HUDEP-2 (cell line): ENCODE data around the gene SARS1.
"Not testable (repeated sequence)": the region's sequence is repeated elsewhere in the genome, so short reads cannot be mapped to it uniquely, and the experiment has no call there.

Source experiments
- DNase-seq, 76 experiments: peaks; one replicate each; lab custom pipeline; 2025; ENCODE audit not compliant: unreplicated experiment in 76 of 76; lab: John Stamatoyannopoulos, UW

The SARS1 gene, protein sequence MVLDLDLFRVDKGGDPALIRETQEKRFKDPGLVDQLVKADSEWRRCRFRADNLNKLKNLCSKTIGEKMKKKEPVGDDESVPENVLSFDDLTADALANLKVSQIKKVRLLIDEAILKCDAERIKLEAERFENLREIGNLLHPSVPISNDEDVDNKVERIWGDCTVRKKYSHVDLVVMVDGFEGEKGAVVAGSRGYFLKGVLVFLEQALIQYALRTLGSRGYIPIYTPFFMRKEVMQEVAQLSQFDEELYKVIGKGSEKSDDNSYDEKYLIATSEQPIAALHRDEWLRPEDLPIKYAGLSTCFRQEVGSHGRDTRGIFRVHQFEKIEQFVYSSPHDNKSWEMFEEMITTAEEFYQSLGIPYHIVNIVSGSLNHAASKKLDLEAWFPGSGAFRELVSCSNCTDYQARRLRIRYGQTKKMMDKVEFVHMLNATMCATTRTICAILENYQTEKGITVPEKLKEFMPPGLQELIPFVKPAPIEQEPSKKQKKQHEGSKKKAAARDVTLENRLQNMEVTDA

DNA sequence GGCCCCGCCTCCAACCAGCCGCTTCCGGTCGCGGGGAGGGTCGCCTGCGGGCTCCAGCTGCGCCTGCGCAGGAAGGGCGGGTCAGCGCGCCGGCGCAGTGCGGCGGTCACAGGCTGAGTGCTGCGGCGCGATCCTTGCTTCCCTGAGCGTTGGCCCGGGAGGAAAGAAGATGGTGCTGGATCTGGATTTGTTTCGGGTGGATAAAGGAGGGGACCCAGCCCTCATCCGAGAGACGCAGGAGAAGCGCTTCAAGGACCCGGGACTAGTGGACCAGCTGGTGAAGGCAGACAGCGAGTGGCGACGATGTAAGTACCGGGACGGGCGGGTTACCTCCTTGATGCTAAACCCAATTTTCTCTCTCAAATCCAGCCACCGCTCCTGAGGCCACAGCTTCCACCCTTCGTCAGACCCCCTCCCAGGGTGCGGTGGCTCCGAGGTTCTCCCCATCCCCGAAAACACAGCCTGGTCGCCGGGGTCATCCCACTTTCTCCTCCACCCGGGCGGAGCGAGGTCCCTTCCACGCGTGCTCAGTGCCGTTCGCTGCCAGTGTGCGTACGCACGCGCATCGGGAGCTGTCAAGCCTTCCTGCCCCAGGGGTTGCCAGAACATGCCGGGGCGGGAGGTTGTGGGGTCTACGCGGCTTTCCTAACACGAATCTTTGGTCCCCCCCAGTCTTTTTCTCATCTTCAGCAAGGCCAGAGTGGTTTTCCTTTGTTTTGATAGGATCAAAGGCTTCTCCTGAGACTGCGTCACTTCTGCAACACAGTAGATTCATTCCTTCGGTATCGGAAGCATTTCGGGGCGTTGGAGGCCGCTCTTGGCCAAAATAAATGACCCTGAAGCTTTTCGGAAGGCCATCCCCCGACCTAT, at the start of gene SARS1:
TSS of gene SARS1 (plus strand) at position 95 of the 870 bp plus-strand sequence. CDS start at position 170, 75 bp downstream.
- peak in 73 of 76 experiments; percentile 21 to 89 (median 75) for DNase-seq

DNA sequence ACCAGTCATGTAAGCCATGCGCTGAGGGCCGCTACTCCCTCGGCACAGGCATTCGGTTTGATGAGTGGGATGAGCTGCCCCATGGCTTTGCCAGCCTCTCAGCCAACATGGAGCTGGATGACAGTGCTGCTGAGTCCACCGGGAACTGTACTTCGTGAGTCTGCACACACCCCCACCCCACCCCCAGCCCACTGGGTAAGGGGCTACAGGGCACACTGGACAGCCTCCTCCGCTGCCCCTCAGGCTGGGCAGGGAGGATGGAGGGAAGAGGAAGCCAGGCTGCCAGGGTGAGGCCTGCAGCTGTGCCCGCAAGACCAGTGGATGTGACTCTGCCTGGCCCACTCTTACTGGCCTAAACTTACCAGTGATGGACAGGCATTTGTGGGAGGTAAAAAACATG, 49.2 kb upstream of the SARS1 start:
- DNase-seq: no peak

DNA sequence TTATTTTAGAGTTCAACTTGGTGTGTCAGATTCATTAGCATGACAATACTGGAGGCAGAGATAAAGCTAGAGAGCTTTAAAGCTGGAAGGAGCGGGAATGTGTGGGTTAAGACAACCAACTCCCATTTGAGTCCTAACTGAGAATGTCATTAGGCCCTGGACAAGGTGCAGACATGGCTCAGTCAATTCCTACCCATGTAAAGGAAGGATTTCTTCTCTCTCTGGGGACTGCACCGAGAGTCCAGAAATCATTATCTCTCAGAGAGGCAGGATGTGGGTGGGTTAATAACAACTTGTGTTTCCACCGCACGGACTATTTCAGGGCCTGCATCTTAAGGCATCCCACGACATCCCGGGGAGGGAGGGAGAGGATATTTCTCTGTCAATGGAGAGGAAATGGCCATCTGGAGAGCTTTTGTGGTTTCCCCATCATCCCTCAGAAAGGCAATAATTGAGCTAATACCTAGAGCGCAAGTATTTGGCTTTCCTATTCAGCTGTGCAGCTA, 46.7 kb upstream of the SARS1 start:
- DNase-seq: no peak

DNA sequence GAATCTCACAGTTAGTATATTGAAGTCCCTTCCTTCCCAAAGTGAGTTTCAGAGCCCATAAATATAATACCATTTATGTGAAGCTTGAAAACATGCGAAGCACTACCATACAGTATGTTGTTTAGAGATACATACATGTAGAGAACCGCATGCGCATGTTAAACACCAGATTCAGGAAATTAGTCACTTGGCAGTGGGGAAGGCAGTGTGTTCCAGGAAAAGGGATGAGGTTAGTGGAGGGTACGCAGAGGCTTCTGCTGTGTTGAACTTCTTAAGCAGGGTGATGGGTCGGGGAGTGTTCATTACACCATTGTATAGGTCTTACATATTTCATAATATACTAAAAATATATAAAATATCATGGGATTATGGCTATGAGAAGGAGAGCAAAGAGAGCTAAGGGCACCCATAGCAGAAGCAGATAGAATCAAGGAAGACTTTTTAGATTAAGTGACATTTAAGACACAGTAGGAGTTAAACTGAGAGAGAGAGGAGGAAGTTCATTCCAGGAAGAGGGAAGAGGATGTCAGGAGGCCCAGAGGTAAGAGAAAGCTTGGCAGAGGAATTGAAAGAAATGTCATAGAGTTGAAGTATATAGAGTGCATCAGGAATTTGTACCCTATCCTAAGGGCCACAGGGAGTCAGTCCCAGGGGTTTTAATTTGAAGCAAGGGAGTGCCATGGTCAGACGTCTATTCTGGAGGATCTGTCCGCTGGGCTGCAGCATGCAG, 43.5 kb upstream of the SARS1 start:
- DNase-seq: no peak

DNA sequence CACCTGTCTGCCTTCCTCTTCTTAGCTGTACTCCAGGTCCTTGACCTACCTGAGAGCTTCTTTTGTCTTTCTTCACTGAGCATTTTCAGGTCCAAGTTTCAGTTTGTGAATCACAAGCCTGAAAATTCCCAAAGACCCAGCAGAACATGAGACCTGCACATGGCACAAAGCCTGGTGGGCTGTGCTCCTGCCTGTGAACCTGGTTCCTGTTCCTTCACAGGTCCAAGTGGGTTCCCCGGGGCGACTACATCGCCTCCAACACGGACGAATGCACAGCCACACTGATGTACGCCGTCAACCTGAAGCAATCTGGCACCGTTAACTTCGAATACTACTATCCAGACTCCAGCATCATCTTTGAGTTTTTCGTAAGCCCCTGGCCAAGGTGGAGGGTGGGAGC, 42.1 kb upstream of the SARS1 start:
- DNase-seq: no peak

DNA sequence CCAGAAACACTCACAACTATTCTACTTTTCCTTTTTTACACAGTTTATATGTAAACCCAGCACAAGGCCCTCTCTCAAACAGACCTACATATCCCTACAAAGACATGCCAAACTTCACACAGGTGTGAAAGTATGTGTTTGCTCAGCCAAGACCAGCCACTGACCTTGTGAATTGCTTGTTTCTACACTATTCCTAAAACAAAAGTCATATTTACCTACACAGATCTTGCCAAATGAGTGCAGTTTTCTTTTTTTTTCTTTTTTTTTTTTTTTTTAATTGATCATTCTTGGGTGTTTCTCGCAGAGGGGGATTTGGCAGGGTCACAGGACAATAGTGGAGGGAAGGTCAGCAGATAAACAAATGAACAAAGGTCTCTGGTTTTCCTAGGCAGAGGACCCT, 37.4 kb upstream of the SARS1 start:
- not testable (repeated sequence) for DNase-seq

DNA sequence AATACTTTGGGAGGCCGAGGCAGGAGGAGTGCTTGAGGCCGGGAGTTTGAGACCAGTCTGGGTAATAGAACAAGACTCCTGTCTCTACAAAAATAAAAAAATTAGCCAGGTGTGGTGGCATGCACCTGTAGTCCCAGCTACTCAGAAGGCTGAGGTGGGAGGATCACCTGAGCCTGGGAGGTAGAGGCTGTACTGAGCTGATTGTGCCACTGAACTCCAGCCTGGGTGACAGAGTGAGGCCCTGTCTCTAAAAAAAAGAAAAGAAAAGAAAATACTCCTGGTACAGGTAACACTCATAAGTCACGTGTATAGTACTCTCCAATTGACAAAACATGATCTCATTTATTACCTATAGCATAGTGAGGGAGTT, 33.0 kb upstream of the SARS1 start:
- not testable (repeated sequence) for DNase-seq

DNA sequence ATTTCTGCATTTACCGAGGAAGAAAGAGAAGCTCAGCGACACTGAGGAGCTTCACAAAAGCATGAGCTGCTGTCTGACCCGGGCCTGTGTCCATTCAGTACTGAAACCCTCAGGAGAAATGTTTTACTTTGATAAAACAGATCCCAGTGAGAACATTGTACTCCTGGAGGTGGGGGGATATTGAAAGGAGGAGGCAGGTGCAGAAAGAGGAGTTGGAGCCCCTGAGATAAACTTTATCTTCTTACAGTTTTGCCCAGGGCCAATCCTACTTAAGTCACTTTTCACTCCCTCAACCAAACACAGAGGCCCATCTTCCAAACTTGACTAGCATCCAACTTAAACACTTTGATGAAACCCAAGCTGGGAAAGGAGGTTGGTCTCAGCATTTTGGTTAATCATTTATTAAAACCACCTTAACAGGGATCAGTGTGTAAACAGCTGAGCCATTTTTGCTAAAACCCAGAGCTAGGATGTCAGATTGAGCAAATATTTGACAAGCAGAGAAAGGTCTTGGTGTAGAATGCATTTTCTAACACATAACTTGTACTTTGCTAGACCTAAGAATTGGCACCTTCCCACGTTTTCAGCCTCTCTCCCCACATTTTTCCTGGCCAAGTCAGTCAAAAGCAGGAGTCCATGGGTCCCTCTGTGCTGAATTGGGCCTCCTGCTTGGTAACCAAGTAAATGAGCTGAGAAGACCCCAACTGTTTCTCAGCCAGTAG, 32.5 kb upstream of the SARS1 start:
- DNase-seq: peak in 25 of 76 experiments; percentile 1 to 68 (median 25)

DNA sequence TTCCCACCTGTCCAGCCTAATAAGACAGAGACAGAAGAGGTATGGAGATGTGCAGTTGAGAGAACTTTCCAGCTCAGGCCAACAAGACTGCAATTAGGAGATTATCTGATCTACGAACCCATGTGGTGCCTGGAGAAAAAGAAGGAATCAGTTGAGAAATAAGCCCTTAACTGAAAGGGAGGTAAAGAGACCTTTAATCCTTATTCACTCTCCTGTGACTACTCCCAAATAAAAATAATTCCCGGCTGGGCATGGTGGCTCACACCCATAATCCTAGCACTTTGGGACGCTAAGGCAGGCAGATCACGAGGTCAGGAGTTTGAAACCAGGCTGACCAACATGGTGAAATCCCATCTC, 31.9 kb upstream of the SARS1 start:
- no peak for DNase-seq

DNA sequence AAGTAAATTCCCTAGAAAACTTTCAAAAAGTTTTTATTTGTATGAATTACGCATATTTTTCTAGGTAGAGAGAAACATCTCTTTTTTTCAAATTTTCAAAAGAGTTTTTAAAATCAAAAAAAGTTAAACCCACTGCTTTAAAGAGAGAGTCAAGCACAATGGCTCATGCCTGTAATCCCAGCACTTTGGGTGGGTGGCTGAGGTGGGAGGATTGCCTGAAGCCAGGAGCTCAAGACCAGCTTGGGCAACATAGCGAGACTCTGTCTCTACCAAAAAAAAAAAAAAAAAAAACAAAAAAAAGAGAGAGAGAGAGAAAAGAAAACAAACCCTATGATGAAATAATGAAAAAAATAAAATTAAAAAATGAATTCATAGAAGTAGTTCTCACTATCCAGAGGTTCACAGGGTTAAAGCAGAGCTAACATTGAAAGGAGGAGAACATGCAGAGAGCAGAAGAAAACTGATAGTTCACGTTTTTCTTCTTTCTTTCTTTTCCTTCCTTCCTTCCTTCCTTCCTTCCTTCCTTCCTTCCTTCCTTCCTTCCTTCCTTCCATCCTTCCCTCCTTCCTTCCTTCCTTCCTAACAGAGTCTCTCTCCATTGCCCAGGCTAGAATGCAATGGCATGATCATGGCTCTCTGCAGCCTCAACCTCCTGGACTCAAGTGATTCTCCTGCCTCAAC, 30.5 kb upstream of the SARS1 start:
- no peak for DNase-seq

DNA sequence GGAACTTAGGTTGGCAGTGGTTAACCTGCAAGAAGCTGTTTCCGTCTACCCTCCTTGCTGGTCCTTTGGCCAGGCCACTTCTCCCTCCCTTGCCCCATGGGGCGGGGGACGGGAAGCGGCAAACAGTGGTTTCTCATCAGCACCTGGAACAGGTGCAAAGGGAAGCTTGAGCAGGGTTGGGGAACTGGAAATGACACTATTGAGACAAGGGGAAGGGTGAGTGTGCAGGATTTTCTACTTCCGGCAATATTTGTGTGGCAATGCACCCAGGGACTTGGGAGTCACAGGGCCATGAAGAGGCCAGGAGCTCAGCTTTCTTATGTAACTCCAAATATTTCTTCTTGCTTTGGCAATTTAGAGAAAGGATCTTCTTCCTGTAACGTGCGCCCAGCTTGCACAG, 29.0 kb upstream of the SARS1 start:
- no peak for DNase-seq

DNA sequence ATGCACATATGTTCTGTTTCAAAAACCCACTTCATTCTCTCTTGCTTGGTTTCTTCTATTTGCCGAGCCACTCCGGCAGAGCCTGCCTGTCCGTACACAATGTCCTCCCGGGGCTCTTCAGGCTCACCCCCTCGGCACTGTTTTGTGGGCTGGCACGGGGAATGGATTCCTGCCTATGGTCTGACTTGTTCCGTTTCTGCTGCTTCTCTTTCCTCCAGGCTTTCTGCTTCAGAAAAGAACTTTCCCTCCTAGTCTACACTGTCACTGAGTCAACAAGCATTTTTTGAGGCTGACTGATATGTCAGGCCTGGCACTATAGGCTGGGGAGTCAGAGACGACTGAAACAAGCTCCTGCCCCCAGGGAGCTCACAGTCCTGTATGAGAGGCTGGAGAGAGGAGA, 28.4 kb upstream of the SARS1 start:
- DNase-seq: no peak

DNA sequence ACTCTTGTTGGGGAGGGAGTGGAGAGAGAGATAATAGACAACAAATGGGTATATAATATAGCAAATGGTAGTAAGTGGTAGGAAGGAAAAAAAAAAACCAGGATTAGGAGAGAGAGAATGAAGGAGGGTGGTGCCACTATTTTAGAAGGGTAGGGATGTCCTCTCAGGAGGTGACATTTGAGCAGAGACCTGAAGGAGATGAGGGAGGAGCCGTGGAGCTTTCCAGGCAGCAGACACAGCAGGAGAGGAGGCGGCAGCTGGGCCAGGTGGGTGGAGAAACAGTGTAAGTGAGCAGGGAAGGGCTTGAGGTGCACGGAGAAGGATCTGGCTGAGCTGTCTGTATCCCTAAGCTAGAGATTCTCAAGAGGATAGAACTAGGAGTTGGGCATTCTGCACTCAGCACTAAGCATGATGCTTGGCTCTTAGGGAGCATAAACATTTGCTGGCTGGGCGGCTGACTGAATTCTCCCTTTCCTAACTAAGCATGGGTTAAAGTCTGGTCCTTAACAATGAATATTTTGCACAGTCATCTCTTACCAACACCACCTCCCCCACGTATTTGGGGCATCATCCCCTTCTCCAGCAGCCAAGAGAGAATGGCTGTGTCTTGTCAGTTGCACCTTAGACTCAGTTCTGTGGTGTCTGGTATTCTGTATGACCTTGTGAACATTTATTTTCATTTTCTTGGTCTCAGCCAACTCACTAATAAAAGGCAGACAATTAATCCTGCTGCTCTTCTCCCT, 27.6 kb upstream of the SARS1 start:
- no peak for DNase-seq

DNA sequence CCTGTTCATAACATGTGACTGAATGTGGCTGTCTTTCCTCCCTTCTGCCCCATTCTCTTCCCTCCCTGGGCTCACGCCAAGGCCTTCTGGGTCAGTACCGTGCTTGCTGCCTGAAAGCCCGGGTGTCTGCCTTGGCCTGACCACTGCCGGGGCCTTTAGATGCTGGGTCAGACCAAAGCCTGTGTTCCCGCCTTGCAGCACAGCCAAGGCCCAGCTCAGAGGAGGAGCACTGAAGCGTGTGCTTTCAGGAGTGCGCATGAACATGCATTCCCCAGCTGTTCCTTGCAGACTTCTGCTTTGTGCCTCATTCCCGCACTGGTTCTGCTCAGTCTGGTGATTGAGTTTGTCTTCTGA, 27.0 kb upstream of the SARS1 start:
- DNase-seq: no peak

DNA sequence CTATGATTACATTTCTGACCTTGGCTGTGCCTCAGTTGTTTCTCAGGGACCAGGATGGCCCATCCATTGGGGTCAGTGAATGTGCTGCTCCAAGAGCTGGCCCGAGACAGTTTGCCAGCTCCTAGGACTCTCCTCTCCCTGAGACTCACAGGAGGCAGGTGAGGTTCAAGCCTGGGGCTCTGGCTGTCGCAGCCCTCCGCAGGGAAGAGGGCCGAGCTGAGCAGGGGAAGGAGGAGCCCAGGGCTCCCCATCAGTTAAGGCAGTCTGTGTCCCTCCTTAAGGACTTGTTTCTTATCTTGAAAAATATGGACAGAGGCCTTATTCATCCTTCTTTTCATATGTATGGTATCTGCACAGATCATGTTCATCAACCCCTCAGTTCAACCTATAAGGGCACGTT, 26.6 kb upstream of the SARS1 start:
- DNase-seq: no peak

DNA sequence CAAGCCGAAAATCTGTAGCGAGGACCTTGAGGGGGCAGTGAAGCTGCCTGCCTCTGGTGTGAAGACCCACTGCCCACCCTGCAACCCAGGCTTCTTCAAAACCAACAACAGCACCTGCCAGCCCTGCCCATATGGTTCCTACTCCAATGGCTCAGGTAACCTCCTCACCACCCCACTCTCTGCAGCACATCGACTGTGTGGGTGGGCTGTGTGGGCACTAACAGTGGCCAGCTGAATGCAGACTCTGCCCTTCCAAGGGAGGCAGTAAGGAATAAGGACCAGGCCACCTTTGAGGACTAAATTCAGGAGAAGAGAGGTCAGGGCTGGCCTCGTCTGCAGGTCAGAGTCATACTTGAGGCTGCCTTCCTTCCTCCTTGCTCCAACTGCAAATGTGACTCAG, 25.5 kb upstream of the SARS1 start:
- DNase-seq: no peak

DNA sequence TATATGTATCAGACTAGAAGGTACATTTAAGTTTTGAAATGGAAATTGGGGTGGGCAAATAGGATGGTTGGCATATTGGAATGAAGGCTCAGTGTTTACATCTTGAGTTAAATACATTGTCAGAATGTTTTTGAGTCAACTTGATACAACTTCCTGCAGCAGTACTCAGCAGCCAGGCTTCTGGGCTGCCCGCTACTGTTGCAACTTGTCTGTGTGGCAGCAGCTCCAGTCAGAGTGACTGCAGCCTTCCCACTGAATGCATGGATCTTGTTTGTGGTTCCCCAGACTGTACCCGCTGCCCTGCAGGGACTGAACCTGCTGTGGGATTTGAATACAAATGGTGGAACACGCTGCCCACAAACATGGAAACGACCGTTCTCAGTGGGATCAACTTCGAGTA, 24.9 kb upstream of the SARS1 start:
- DNase-seq: no peak

DNA sequence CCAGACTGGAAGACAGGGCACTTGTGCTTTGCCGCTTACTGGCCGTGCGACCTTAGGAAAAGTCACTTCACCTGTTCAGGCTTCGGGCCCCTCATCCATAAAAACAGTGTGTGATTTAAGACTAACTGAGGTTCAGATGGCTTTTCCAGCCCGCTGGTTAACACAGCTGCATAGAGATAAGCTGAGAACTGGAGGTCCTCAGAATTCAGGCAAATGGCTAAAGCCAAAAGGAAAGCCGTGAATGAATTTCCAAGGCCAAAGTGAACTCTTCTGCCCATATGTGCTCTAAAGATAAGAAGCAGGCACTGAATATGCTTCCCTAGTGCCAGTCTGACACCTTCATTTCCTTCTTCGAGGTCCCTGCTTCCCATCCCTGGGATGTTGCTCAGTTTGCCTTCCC, 23.5 kb upstream of the SARS1 start:
- peak in 3 of 76 experiments; percentile 4 to 7 (median 6) for DNase-seq

DNA sequence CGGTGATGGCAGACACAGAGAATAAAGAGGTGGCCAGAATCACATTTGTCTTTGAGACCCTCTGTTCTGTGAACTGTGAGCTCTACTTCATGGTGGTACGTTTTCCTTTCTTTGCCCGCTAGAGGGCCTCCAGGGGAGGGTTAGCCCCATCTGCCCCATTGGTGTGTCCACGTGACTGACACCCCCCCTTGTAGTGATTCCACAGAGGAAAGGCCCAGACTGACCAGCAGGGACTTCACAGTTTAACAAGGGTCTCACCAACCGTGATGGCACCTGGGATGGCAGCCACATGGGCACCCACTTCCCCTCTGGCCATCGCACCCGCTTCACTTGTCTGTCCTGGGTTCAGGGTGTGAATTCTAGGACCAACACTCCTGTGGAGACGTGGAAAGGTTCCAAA, 22.3 kb upstream of the SARS1 start:
- peak in 11 of 76 experiments; percentile 2 to 30 (median 13) for DNase-seq
